ENCODE measurements around the gene RFTN1.
"Not testable (repeated sequence)": the region's sequence is repeated elsewhere in the genome, so short reads cannot be mapped to it uniquely, and the experiment has no call there.

The RFTN1 gene

GRCh38 chr3:16328124-16328523, 185.4 kb downstream of the RFTN1 start:
- no peak for DNase-seq (ENCODE audit: low read depth)

GRCh38 chr3:16326724-16327349, 186.7 kb downstream of the RFTN1 start:
- DNase-seq (ENCODE audit: low read depth): no peak

GRCh38 chr3:16325850-16326249, 187.6 kb downstream of the RFTN1 start:
- DNase-seq (ENCODE audit: low read depth): no peak

GRCh38 chr3:16323737-16324136, 189.8 kb downstream of the RFTN1 start:
- no peak for DNase-seq (ENCODE audit: low read depth)

- no peak for DNase-seq (ENCODE audit: low read depth)
Measured at GRCh38 chr3:16322189-16322588, 191.3 kb downstream of the RFTN1 start.

- no peak for DNase-seq (ENCODE audit: low read depth)
Measured at GRCh38 chr3:16320711-16321110, 192.8 kb downstream of the RFTN1 start.

- no peak for DNase-seq (ENCODE audit: low read depth)
Measured at GRCh38 chr3:16319723-16320122, 193.8 kb downstream of the RFTN1 start.

GRCh38 chr3:16319307-16319706, 194.2 kb downstream of the RFTN1 start:
- DNase-seq (ENCODE audit: low read depth): no peak

GRCh38 chr3:16318176-16318575, 195.3 kb downstream of the RFTN1 start:
- peak; percentile 71 for DNase-seq (ENCODE audit: low read depth)

GRCh38 chr3:16317561-16317945, 195.9 kb downstream of the RFTN1 start:
- DNase-seq (ENCODE audit: low read depth): no peak

- DNase-seq (ENCODE audit: low read depth): no peak
Measured at GRCh38 chr3:16316847-16317560, 196.5 kb downstream of the RFTN1 start.

- no peak for DNase-seq (ENCODE audit: low read depth)
Measured at GRCh38 chr3:16316396-16316795, 197.1 kb downstream of the RFTN1 start.

- DNase-seq (ENCODE audit: low read depth): no peak
Measured at GRCh38 chr3:16315623-16316022, 197.9 kb downstream of the RFTN1 start.

GRCh38 chr3:16313886-16314645, 199.4 kb downstream of the RFTN1 start:
- DNase-seq (ENCODE audit: low read depth): no peak

- DNase-seq (ENCODE audit: low read depth): peak; percentile 63
Measured at GRCh38 chr3:16311960-16312451, 201.5 kb downstream of the RFTN1 start.

- not testable (repeated sequence) for DNase-seq (ENCODE audit: low read depth)
Measured at GRCh38 chr3:16310486-16310885, 203.0 kb downstream of the RFTN1 start.

GRCh38 chr3:16309558-16309957, 203.9 kb downstream of the RFTN1 start:
- DNase-seq (ENCODE audit: low read depth): peak; percentile 85

GRCh38 chr3:16308727-16309126, 204.8 kb downstream of the RFTN1 start:
- DNase-seq (ENCODE audit: low read depth): no peak

GRCh38 chr3:16307832-16308531, 205.5 kb downstream of the RFTN1 start:
- DNase-seq (ENCODE audit: low read depth): no peak

- no peak for DNase-seq (ENCODE audit: low read depth)
Measured at GRCh38 chr3:16305111-16305541, 208.4 kb downstream of the RFTN1 start.

- DNase-seq (ENCODE audit: low read depth): no peak
Measured at GRCh38 chr3:16304061-16305010, 209.2 kb downstream of the RFTN1 start.

Data from iris pigment epithelial cell (primary cell).